Left ventricle myocardium superior (tissue), 1 donor: Measurements from ENCODE around the gene FBXL12. TPM values are rescaled to one million over a fixed set of nuclear protein-coding genes. Genes with fewer than 3 reads are reported as not detected.

ENCODE experiments used
- ATAC-seq: fragments of 200-7000 bp; cut with Tn5 transposase; one replicate; pipeline ENCODE4 v1.9.1; 2020; ENCODE audit warnings: mild to moderate bottlenecking, moderate library complexity
- DNase-seq: peaks from one replicate; pipeline ENCODE4 v3.0.0-alpha.2; 2020
- intact Hi-C: fragments of 100-400 bp; cut with micrococcal nuclease; formaldehyde crosslinking; loops from one replicate; pipeline ENCODE4 v1.11.0; 2022
- long read RNA-seq: library from polyadenylated mRNA; unstranded; transcript quantifications from one replicate; pipeline ENCODE4 v2.0.0, GENCODE V29; 2021
- total RNA-seq: library from RNA; stranded (reverse); fragmentation: NEBNext Ultra II Directional; extraction: Animal tissue kit (Norgen Biotek cat#: 25700); gene quantifications from one replicate; pipeline ENCODE4 v1.2.1, GENCODE V29; 2021
- donor health status: DM: no; HTN: yes; CAD: no; lungs with severe emphysema.

The FBXL12 gene, protein sequence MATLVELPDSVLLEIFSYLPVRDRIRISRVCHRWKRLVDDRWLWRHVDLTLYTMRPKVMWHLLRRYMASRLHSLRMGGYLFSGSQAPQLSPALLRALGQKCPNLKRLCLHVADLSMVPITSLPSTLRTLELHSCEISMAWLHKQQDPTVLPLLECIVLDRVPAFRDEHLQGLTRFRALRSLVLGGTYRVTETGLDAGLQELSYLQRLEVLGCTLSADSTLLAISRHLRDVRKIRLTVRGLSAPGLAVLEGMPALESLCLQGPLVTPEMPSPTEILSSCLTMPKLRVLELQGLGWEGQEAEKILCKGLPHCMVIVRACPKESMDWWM
- 11.2 TPM for total RNA-seq
- long read RNA-seq, transcript FBXL12-201 (3 exons, 1,852 nt), result major isoform, 17 of 38 reads
- long read RNA-seq, transcript FBXL12-206 (3 exons, 1,843 nt), result minor isoform, 6 of 38 reads
- long read RNA-seq, partial matches to known transcripts, result 0 of 38 reads
- long read RNA-seq, other reads (novel, unspliced or antisense), result 7 of 38 reads

- intact Hi-C loops, result no loop called here
- peak; percentile 100 for DNase-seq
- peak; percentile 94 for ATAC-seq
These were observed at the start of gene FBXL12 for GRCh38 chr19:9818734-9819595. TSS of gene FBXL12 (minus strand) at chr19:9819079. CDS start at chr19:9818813, 266 bp downstream.

DNA sequence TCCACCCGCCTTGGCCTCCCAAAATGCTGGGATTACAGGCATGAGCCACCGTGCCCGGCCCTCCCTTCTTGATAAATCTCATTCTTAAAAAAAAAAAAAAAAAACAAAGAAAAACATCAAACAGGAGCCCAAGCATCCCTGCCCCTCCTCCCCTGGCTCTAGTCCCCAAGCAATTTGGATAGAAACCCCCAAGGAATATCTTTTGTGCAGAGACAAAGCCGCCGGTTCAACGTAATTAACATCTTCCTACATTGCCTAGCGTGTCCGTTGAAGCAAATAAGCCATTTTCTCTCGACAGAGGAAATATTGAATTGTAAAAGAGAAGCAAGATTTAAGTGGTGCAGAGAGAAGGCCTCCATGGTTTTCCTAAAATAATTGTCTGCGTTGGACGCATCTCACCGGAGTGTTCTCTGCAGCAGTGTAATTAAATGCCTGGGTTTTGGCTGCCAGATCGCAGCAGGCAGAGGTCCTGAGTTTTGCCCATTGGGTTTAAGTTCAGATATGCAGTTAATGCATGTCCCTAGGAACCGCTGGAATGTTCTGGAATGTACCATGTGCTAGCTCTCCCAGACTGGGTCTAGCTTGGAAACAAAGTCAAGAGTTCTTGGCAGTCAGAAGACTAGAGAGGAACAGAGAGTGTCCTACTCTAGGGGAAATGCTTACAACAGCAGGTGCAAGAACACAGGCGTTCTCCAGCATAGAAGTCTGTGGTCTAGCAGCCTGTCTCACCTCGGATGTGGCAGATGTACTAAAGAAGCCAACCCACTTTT is 47.0 kb upstream of the FBXL12 start:
- ATAC-seq (no peak), DNase-seq (no peak)
- intact Hi-C loops, result no loop called here

GRCh38 chr19:9863759-9864158 is 44.9 kb upstream of the FBXL12 start:
- DNase-seq (no peak), ATAC-seq (no peak)
- intact Hi-C loops, result no loop called here

DNA sequence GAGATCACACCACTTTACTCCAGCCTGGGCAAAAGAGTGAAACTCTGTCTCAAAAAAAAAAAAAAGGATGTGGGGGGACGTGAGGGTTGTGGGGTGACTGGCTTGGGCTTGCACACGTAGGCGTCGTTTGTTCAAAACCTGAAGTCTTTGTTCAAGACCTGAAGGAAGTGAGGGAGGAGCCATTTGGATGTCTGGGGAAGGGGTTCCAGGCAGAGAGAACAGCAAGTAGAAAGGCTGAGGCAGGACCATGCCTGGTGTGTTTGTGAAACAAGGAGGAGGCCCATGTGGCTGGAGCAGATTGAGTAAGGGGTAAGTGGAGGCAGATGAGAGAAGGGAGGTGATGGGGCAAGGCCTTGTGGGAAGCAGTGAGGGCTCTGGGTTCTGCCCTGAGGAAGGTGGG is 44.1 kb upstream of the FBXL12 start:
- ATAC-seq (no peak), DNase-seq (no peak)

DNA sequence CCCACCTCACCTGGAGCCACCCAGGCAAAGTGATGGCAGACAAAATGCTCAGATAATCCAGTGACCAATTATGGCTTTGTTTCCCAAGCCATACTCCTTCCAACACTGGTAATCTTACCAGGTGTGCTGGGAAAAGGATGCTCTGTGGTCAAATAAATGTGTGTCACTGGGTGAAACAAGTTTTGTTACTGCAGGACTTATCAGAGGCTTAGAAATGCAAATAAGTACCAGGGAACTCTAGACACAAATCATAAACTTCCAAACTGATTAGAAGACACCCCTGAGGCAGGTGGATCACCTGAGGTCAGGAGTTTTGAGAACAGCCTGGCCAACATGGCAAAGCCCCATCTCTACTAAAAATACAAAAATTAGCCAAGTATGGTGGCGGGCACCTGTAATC is 42.6 kb upstream of the FBXL12 start:
- intact Hi-C loops, result no loop called here
- DNase-seq (no peak), ATAC-seq (no peak)

More for the DNA sequence above, 44.1 kb upstream of the FBXL12 start:
- intact Hi-C loops, result no loop called here

DNA sequence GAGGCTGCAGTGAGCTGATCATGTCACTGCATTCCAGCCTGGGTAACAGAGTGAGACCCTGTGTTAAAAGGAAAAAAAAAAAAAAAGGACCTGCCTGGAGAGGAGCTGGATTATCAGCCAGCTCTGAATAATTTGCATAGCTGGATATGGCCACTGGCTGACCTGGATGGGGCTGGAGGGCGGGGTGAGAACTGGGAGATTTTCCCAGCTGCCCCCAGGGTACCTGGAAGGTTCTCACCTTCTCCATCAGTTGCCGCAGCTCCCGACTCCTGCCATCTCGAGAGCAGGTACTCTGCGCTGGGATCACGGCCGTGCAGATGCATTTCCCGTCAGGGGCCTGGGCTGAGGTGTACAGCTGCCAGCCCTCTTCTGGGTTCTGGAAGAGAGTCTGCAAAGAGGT is 41.5 kb upstream of the FBXL12 start:
- DNase-seq (no peak), ATAC-seq (no peak)
- intact Hi-C loops, result no loop called here

DNA sequence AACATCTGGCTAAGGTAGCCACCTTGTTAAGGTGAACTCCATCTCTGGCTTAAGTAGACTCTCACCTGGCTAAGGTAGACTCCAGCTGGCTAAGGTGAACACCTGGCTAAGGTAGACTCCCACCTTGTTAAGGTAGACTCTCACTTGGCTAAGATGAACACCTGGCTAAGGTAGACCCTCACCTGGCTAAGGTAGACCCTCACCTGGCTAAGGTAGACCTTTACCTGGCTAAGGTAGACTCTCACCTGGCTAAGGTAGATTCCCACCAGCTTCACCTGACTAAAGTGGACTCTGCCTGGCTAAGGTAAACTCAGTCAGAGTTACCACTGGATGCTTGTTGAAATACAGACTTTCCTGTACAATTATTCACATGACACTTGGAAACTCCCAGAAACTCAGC is 39.9 kb upstream of the FBXL12 start:
- intact Hi-C loops, result no loop called here
- DNase-seq (no peak), ATAC-seq (no peak)

DNA sequence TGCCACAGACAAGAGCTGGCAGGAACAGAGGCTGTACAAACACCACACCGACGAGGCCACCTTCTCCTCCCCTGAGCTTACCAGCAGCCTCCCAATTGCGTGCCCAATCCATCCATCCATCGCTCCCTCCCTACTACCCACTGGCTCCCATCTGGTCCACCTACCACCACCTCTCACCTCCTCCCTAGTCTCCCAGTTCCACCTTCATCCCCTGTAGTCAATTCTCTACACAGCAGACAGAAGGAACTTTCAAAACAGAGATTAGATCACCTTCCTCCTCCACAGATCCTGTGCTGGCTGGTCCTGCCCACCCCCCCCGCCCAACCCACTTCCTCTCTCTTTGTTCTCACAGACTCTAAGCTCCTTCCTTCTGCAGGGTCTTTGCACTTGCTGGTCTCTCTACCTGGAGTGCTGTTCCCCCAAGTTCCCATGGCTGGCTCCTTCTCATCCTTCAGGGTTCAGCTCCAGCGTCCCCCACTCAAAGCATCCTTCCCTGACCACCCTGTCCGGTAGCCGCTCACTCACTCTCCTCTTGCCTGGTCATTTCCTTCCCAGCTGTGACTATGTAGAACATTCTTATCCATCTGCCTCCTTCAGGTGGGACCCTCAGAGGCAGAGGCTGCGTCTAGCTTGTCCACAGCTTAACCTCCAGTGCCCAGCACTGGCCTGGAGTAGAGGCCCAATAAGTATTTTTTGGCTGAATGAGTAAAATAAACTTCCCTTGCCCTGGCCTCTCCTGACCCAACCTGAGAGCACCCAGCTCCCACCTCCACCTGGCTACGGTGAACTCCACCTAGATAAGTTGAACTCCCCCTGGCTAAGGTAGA is 39.3 kb upstream of the FBXL12 start:
- DNase-seq (no peak), ATAC-seq (no peak)
- intact Hi-C loops, result no loop called here

GRCh38 chr19:9857076-9857721 is 38.3 kb upstream of the FBXL12 start:
- intact Hi-C loops, result no loop called here
- ATAC-seq, result no peak
- no peak for DNase-seq

- ATAC-seq, result no peak
- intact Hi-C loops, result no loop called here
These were observed 37.7 kb upstream of the FBXL12 start for GRCh38 chr19:9856609-9857008.

GRCh38 chr19:9854282-9854846 is 35.5 kb upstream of the FBXL12 start:
- DNase-seq (no peak), ATAC-seq (no peak)
- intact Hi-C loops, result no loop called here

More at GRCh38 chr19:9856609-9857008, 37.7 kb upstream of the FBXL12 start:
- DNase-seq, result no peak

GRCh38 chr19:9850235-9850959 is 31.5 kb upstream of the FBXL12 start:
- no peak for DNase-seq
- intact Hi-C loops, result no loop called here
- ATAC-seq, result no peak

DNA sequence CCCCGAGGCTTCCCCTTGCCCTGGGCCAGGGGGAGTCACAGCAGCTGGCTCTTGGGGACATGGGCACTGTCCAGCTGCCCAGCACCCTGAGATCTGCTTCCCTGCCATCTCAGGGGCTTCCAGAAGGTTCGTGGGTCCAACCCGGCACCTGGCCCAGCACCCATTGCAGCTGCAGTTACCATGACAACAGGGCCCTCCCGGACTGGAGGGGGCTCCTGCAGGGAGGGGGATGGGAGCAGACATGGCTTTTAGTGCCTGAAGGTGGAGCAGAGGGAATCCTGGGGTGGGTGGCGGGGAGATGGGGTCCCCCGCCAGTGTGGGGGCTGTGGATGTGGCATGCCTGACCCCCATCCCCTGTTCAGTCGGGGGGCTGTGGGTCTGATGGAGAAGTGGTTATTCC is 30.9 kb upstream of the FBXL12 start:
- no peak for ATAC-seq
- intact Hi-C loops, result no loop called here
- DNase-seq, result no peak

DNA sequence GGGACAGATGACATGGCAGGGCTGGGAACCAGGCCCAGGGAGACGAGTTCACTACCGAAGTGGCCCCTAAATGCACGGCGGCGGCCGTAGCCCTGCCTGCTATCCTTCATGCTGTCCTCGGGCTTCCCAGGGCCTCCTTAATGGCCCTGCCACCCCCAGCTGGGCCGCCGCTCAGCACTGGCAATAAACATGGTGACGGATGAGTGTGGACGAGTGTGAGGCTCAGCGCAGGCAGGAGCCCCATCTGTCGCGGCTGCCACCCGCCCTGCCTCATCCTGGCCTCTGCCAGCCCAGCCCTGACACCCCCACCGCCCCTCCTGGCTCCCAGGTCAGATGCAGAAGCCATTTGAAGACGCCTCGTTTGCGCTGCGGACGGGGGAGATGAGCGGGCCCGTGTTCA is 29.9 kb upstream of the FBXL12 start:
- ATAC-seq (no peak), DNase-seq (no peak)
- intact Hi-C loops, result no loop called here

DNA sequence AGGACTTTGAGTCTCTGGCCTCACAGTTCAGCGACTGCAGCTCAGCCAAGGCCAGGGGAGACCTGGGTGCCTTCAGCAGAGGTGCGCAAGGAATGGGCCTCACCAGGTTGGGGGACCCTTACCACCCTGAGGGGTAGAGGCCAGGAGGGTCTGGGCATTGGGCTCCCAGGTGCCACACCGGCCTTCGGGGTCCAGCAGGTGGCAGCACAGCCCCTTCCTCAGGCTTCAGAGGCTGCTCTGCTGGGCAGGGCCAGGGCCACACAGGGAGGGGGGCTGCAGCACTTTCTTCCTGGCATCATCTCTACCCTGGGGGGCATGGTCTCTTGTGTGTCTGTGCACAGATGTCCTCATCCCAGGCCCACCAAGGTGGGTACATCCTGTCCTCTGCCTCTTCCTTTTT is 29.2 kb upstream of the FBXL12 start:
- intact Hi-C loops, result no loop called here
- ATAC-seq (no peak), DNase-seq (no peak)

GRCh38 chr19:9847087-9847671 is 28.3 kb upstream of the FBXL12 start:
- ATAC-seq, result peak; percentile 61
- peak; percentile 56 for DNase-seq

More at GRCh38 chr19:9847087-9847671, 28.3 kb upstream of the FBXL12 start:
- intact Hi-C loops, result no loop called here
